A673 (cell line): ENCODE measurements around the gene L3MBTL1. TPM values are rescaled to one million over a fixed set of nuclear protein-coding genes. Genes with fewer than 3 reads are reported as not detected.

Experiments used
- BruUV-seq: library from RNA; stranded (reverse); fragments of 400-500 nt; replicated peaks from 2 replicates; lab custom pipeline; 2021; lab: Mats Ljungman, UMichigan
- CTCF ChIA-PET: fragments of 300-600 bp; sonication (Branson Sonifier 250); formaldehyde crosslinking; loops from one replicate; lab custom pipeline; 2022; ENCODE audit warnings: antibody characterized with exemption; lab: Charles Lee
- POLR2A ChIA-PET: fragments of 300-600 bp; sonication (Branson Sonifier 250); formaldehyde crosslinking; loops from one replicate; lab custom pipeline; 2022; ENCODE audit warnings: antibody characterized with exemption; ENCODE audit not compliant: low non-redundant PET; lab: Charles Lee
- DNase-seq: peaks from one replicate; pipeline ENCODE4 v3.0.0-alpha.2; 2015; ENCODE audit warnings: low spot score
- H3K27ac ChIP-seq: fragments of 200-600 bp; sonication (generic); 2 replicates; pipeline ENCODE4 v1.5.1; 2016; ENCODE audit warnings: mixed run types, low read depth, mild to moderate bottlenecking, mixed read lengths, antibody characterized with exemption, low read length; ENCODE audit not compliant: poor library complexity, severe bottlenecking
- H3K27me3 ChIP-seq: fragments of 200-600 bp; sonication (generic); replicated peaks from 2 replicates; pipeline ENCODE4 v1.6.1; 2017; ENCODE audit warnings: mixed run types, low read depth, mild to moderate bottlenecking, mixed read lengths, antibody characterized with exemption, low read length; ENCODE audit not compliant: insufficient read depth, poor library complexity
- H3K36me3 ChIP-seq: fragments of 200-600 bp; sonication (generic); 2 replicates; pipeline ENCODE4 v1.6.1; 2016; ENCODE audit warnings: mixed run types, mild to moderate bottlenecking, mixed read lengths, antibody characterized with exemption, low read length; ENCODE audit not compliant: insufficient read depth, poor library complexity, severe bottlenecking
- H3K4me1 ChIP-seq: fragments of 200-600 bp; sonication (generic); 2 replicates; pipeline ENCODE4 v1.6.1; 2017; ENCODE audit warnings: mixed run types, mild to moderate bottlenecking, mixed read lengths, antibody characterized with exemption, low read length; ENCODE audit not compliant: insufficient read depth, poor library complexity, severe bottlenecking
- H3K4me3 ChIP-seq: fragments of 200-600 bp; sonication (generic); 2 replicates; pipeline ENCODE4 v1.5.1; 2016; ENCODE audit warnings: low read depth, mixed run types, mild to moderate bottlenecking, mixed read lengths, low read length; ENCODE audit not compliant: poor library complexity, severe bottlenecking
- H3K9me3 ChIP-seq: fragments of 200-600 bp; sonication (generic); 2 replicates; pipeline ENCODE4 v1.6.1; 2016; ENCODE audit warnings: mixed run types, low read depth, mild to moderate bottlenecking, mixed read lengths, antibody characterized with exemption, low read length; ENCODE audit not compliant: poor library complexity, severe bottlenecking
- EZH2 ChIP-seq: fragments of 200-600 bp; sonication (generic); IDR thresholded peaks from 2 replicates; pipeline ENCODE4 v1.6.1; 2017; ENCODE audit warnings: borderline replicate concordance, low read depth, mild to moderate bottlenecking, mixed read lengths, antibody characterized with exemption, low read length; ENCODE audit not compliant: poor library complexity, severe bottlenecking
- intact Hi-C: fragments of 100-400 bp; cut with micrococcal nuclease; formaldehyde crosslinking; loops from one replicate; pipeline ENCODE4 v1.10.0; 2022; ENCODE audit not compliant: unreplicated experiment
- total RNA-seq: library from RNA; stranded (reverse); gene quantifications from 2 replicates; pipeline ENCODE4 v1.2.3, GENCODE V29; 2021
- TF ChIP-seq, protein P1 (sequence below): fragments of 300-800, 200-600 bp; sonication (generic); conservative IDR thresholded peaks from 2 replicates; pipeline ENCODE4 v1.5.1; 2017; ENCODE audit warnings: low read depth, mild to moderate bottlenecking, antibody characterized with exemption, low read length, moderate library complexity, mixed read lengths

Gene L3MBTL1
- total RNA-seq, 1 experiment from 2014 or later = 8.1 TPM

DNA sequence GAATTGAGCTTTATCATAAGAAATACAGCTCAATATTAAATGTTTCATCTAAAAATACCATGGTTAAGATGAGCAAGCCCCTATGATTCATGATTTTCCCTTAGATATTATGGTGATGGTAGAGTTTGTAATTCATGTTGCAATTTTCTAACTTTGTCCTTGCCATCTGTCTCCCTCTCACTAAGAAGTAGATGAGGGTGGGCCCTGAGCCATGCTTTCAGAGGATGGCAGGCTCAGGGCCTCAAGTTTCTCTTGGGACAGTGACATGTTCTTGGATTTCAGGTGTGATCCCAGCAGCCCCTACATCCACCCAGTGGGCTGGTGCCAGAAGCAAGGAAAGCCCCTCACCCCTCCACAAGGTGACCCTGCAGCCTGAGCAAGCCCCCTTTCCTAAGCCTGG, 25.6 kb downstream of the L3MBTL1 start:
- BruUV-seq = no TSS peak
- intact Hi-C loops = loop anchor here (10.0 kb wide), 1 partner anchor 152 kb away; no protein-coding TSS in a partner anchor
- POLR2A ChIA-PET = no interaction called here

DNA sequence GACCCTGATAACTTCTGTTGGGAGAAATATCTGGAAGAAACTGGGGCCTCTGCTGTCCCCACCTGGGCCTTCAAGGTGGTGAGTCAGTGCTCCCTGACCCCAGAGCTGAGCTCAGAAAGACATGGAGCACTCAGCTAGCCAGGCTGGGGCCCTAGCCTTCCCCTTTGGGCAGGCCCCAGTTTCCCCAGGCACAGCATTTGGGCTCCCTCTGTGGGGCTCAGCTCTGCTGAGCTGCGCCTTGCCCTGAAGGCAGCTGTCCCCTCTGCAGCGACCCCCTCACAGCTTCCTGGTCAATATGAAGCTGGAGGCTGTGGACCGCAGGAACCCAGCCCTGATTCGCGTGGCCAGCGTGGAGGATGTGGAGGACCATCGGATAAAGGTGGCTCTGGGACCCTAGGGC, 26.5 kb downstream of the L3MBTL1 start:
- no peak for TF ChIP-seq EZH2
- TF ChIP-seq, protein P1, sequence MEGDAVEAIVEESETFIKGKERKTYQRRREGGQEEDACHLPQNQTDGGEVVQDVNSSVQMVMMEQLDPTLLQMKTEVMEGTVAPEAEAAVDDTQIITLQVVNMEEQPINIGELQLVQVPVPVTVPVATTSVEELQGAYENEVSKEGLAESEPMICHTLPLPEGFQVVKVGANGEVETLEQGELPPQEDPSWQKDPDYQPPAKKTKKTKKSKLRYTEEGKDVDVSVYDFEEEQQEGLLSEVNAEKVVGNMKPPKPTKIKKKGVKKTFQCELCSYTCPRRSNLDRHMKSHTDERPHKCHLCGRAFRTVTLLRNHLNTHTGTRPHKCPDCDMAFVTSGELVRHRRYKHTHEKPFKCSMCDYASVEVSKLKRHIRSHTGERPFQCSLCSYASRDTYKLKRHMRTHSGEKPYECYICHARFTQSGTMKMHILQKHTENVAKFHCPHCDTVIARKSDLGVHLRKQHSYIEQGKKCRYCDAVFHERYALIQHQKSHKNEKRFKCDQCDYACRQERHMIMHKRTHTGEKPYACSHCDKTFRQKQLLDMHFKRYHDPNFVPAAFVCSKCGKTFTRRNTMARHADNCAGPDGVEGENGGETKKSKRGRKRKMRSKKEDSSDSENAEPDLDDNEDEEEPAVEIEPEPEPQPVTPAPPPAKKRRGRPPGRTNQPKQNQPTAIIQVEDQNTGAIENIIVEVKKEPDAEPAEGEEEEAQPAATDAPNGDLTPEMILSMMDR = no peak
- ChIA-PET CTCF (no interaction called here), POLR2A (no interaction called here)
- H3K36me3 ChIP-seq = no peaks in the 10 kb centered on the region
- DNase-seq = no peak
- intact Hi-C loops = loop anchor here (10.0 kb wide), 1 partner anchor 151 kb away; no protein-coding TSS in a partner anchor
- no peaks in the 10 kb centered on the region for H3K9me3 ChIP-seq
- no peaks in the 10 kb centered on the region for H3K4me1 ChIP-seq
- no peak overlapping the region for H3K27ac ChIP-seq
- no peak overlapping the region for H3K4me3 ChIP-seq
- H3K27me3 ChIP-seq = no peaks in the 10 kb centered on the region
- BruUV-seq = no TSS peak

More for the DNA sequence above, 25.6 kb downstream of the L3MBTL1 start:
- Histone ChIP-seq H3K27ac (no peak overlapping the region), H3K9me3 (no peaks in the 10 kb centered on the region), H3K27me3 (no peaks in the 10 kb centered on the region), H3K36me3 (no peaks in the 10 kb centered on the region), H3K4me3 (no peak overlapping the region), H3K4me1 (no peaks in the 10 kb centered on the region)
- TF ChIP-seq, protein P1 = no peak
- TF ChIP-seq EZH2 = no peak
- DNase-seq = no peak
- CTCF ChIA-PET = no interaction called here

DNA sequence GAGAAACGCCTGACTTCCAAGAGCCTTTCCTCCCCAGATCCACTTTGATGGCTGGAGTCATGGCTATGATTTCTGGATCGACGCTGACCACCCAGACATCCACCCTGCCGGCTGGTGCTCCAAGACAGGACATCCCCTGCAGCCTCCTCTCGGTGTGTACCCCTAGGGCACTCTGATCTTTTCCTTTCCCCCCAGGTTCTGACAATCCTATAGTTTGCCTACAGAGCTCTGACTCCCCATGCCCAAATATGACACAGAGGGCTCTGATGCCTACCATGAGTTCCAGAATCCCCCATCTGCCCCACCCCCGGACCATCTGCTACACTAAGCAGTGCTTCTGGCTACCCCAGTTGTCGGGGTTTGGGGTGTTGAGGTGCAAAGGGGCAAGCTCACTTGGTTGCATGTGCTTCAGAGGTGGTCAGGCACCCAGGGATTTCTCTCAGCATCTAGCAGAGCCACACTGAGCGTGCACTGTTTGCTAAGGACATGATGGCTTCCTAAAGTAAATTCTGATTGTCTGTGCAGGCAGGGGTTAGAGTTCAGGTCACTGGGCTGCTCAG, 27.4 kb downstream of the L3MBTL1 start:
- TF ChIP-seq, protein P1 = no peak
- TF ChIP-seq EZH2 = no peak
- Histone ChIP-seq H3K27ac (no peak overlapping the region), H3K4me3 (no peak overlapping the region), H3K27me3 (no peaks in the 10 kb centered on the region), H3K9me3 (no peaks in the 10 kb centered on the region), H3K4me1 (no peaks in the 10 kb centered on the region), H3K36me3 (no peaks in the 10 kb centered on the region)
- CTCF ChIA-PET = no interaction called here
- POLR2A ChIA-PET = no interaction called here
- BruUV-seq = no TSS peak
- no peak for DNase-seq
- intact Hi-C loops = loop anchor here (5.0 to 10.0 kb wide), 3 partner anchors 150 to 657 kb away; no protein-coding TSS in a partner anchor
